OCI-LY1 (cell line): Measurements from ENCODE around the gene MEIOSIN.
A peak's percentile ranks its signal among the peaks of the same experiment; 100 is the strongest.

Source experiments
- H2AFZ ChIP-seq: fragments of 200-600 bp; sonication (generic), shearing (Covaris generic); 2 replicates; pipeline ENCODE4 v1.6.0; 2014; ENCODE audit warnings: antibody characterized with exemption, mild to moderate bottlenecking, low read length
- H3F3A ChIP-seq: fragments of 200-600 bp; sonication (generic), shearing (Covaris generic); 2 replicates; pipeline ENCODE4 v1.6.0; 2014; ENCODE audit warnings: mild to moderate bottlenecking, antibody characterized with exemption, low read length, moderate library complexity; ENCODE audit not compliant: insufficient read depth
- H3K27ac ChIP-seq: fragments of 200-600 bp; sonication (generic); 2 replicates; pipeline ENCODE4 v1.5.1; 2014; ENCODE audit warnings: low read length, mixed run types, mild to moderate bottlenecking, low read depth; ENCODE audit not compliant: poor library complexity, severe bottlenecking
- H3K27me3 ChIP-seq: fragments of 200-600 bp; sonication (generic); 2 replicates; pipeline ENCODE4 v1.6.0; 2014; ENCODE audit warnings: antibody characterized with exemption, mild to moderate bottlenecking, low read length, moderate library complexity; ENCODE audit not compliant: insufficient read depth
- H3K36me3 ChIP-seq: fragments of 200-600 bp; sonication (generic); 2 replicates; pipeline ENCODE4 v1.6.1; 2014; ENCODE audit warnings: mild to moderate bottlenecking, antibody characterized with exemption, low read length, moderate library complexity, mixed read lengths; ENCODE audit not compliant: insufficient read depth
- H3K4me1 ChIP-seq: fragments of 200-600 bp; sonication (generic); 2 replicates; pipeline ENCODE4 v1.5.1; 2014; ENCODE audit warnings: mild to moderate bottlenecking, low read length, moderate library complexity; ENCODE audit not compliant: insufficient read depth, severe bottlenecking
- H3K4me2 ChIP-seq: fragments of 200-600 bp; sonication (generic), shearing (Covaris generic); 2 replicates; pipeline ENCODE4 v1.6.1; 2014; ENCODE audit warnings: low read length
- H3K4me3 ChIP-seq: fragments of 200-600 bp; sonication (generic); 2 replicates; pipeline ENCODE4 v1.5.1; 2014; ENCODE audit warnings: low read length, low read depth, mild to moderate bottlenecking, mixed read lengths; ENCODE audit not compliant: poor library complexity, severe bottlenecking
- H3K79me2 ChIP-seq: fragments of 200-600 bp; shearing (Covaris generic); 2 replicates; pipeline ENCODE4 v1.6.1; 2016; ENCODE audit warnings: mixed run types, low read length, mixed read lengths; ENCODE audit not compliant: insufficient read depth
- H3K9ac ChIP-seq: fragments of 200-600 bp; sonication (generic), shearing (Covaris generic); 2 replicates; pipeline ENCODE4 v1.6.1; 2014; ENCODE audit warnings: mild to moderate bottlenecking, low read length, mixed read lengths
- H3K9me2 ChIP-seq: fragments of 200-600 bp; sonication (generic), shearing (Covaris generic); 2 replicates; pipeline ENCODE4 v1.6.1; 2014; ENCODE audit warnings: low read depth, mild to moderate bottlenecking, low read length, mixed read lengths
- H3K9me3 ChIP-seq: fragments of 200-600 bp; shearing (Covaris generic); 2 replicates; pipeline ENCODE4 v1.6.1; 2014; ENCODE audit warnings: low read length, mixed read lengths
- H4K20me1 ChIP-seq: fragments of 200-600 bp; sonication (generic), shearing (Covaris generic); 2 replicates; pipeline ENCODE4 v1.6.0; 2016; ENCODE audit warnings: mild to moderate bottlenecking, low read length; ENCODE audit not compliant: insufficient read depth
- EZH2 ChIP-seq: fragments of 200-600 bp; sonication (generic), shearing (Covaris generic); IDR thresholded peaks from 2 replicates; pipeline ENCODE4 v1.8.0; 2017; ENCODE audit warnings: borderline replicate concordance, mixed run types, mild to moderate bottlenecking, antibody characterized with exemption, low read length, moderate library complexity, mixed read lengths
- TF ChIP-seq, protein P1 (sequence below): fragments of 200-600 bp; sonication (generic), shearing (Covaris generic); IDR thresholded peaks from 2 replicates; pipeline ENCODE4 v1.5.1; 2017; ENCODE audit warnings: mild to moderate bottlenecking, antibody characterized with exemption, low read length, moderate library complexity, mixed read lengths

The MEIOSIN gene

DNA sequence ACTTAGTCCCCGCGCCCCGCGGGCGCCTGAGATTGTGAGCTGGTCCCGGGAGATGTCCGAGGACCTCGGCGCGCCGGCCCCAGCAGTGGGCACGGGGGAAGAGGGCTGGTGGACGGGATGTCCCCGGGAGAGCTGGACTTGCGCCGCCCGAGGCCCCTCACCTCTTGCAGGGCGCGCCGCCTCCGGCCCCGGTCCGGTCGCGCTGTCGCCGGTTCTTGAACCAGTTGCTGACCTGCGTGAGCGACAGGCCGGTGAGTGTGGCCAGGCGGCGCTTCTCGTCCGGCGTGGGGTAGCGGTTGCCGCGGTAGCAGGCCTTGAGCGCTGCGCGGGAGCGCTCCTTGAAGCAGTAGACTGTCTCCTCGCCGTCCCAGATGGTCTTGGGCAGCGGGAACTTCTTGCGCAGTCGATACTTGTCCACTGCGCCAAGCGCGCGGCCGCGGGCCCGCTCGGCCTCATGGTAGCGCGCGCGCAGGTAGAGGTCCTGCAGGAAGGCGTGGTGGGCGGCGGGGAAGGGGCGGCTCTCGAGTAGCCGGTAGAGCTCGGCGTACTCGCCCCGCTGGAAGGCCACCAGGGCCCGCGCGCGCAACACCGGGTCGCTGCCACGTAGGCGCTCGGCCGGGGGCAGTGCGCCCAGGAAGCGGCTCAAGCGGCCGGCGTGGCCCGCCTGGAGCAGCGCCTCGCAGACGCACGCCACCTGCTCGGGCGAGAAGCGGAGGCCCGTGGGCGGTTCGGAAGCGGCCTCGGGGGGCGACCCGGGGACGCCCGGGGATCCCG is 34.8 kb downstream of the MEIOSIN start:
- no peak for TF ChIP-seq EZH2
- TF ChIP-seq, protein P1, sequence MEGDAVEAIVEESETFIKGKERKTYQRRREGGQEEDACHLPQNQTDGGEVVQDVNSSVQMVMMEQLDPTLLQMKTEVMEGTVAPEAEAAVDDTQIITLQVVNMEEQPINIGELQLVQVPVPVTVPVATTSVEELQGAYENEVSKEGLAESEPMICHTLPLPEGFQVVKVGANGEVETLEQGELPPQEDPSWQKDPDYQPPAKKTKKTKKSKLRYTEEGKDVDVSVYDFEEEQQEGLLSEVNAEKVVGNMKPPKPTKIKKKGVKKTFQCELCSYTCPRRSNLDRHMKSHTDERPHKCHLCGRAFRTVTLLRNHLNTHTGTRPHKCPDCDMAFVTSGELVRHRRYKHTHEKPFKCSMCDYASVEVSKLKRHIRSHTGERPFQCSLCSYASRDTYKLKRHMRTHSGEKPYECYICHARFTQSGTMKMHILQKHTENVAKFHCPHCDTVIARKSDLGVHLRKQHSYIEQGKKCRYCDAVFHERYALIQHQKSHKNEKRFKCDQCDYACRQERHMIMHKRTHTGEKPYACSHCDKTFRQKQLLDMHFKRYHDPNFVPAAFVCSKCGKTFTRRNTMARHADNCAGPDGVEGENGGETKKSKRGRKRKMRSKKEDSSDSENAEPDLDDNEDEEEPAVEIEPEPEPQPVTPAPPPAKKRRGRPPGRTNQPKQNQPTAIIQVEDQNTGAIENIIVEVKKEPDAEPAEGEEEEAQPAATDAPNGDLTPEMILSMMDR, result no peak
- peak overlapping the region; percentile 95 for H3K4me2 ChIP-seq
- H4K20me1 ChIP-seq, result no peaks in the 10 kb centered on the region
- no peaks in the 10 kb centered on the region for H3K36me3 ChIP-seq
- no peak overlapping the region for H3K27ac ChIP-seq
- no peaks in the 10 kb centered on the region for H3K79me2 ChIP-seq
- no peaks in the 10 kb centered on the region for H3K9me3 ChIP-seq
- H3F3A ChIP-seq, result no peaks in the 10 kb centered on the region
- no peak overlapping the region for H2AFZ ChIP-seq
- H3K4me1 ChIP-seq, result peaks cover 27% of the 10 kb centered on the region
- peak overlapping the region; percentile 27; the same call in 1 of the 2 replicates for H3K9ac ChIP-seq
- no peaks in the 10 kb centered on the region; the same call in 1 of the 2 replicates for H3K27me3 ChIP-seq
- H3K9me2 ChIP-seq, result no peaks in the 10 kb centered on the region
- H3K4me3 ChIP-seq, result peak overlapping the region; percentile 76

DNA sequence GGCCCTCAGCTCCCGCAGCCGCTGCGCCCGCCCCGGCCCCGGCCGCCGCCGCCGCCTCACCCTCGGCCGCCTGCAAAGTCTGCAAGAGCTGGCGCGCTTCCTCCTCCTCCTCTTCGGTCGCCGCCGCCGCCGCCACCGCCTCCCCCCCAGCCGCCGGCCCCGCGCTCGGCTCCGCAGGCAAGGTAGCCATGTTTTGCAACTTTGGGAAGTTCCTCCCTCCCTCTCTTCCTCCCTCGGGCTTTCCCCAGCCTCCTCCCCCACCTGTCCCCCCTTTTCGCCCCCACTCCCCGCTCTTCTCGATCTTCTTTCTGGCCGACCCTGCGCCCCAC is 35.4 kb downstream of the MEIOSIN start:
- Histone ChIP-seq H3F3A (no peaks in the 10 kb centered on the region), H3K36me3 (no peaks in the 10 kb centered on the region), H3K9me3 (no peaks in the 10 kb centered on the region), H3K4me3 (peak overlapping the region; percentile 76), H3K27ac (no peak overlapping the region), H3K79me2 (no peaks in the 10 kb centered on the region), H3K4me1 (peaks cover 33% of the 10 kb centered on the region), H2AFZ (no peak overlapping the region), H3K9me2 (no peaks in the 10 kb centered on the region), H3K4me2 (peak overlapping the region; percentile 95), H4K20me1 (no peaks in the 10 kb centered on the region), H3K27me3 (no peaks in the 10 kb centered on the region; the same call in 1 of the 2 replicates), H3K9ac (peak overlapping the region; percentile 83)
- TF ChIP-seq, protein P1, result no peak
- no peak for TF ChIP-seq EZH2

DNA sequence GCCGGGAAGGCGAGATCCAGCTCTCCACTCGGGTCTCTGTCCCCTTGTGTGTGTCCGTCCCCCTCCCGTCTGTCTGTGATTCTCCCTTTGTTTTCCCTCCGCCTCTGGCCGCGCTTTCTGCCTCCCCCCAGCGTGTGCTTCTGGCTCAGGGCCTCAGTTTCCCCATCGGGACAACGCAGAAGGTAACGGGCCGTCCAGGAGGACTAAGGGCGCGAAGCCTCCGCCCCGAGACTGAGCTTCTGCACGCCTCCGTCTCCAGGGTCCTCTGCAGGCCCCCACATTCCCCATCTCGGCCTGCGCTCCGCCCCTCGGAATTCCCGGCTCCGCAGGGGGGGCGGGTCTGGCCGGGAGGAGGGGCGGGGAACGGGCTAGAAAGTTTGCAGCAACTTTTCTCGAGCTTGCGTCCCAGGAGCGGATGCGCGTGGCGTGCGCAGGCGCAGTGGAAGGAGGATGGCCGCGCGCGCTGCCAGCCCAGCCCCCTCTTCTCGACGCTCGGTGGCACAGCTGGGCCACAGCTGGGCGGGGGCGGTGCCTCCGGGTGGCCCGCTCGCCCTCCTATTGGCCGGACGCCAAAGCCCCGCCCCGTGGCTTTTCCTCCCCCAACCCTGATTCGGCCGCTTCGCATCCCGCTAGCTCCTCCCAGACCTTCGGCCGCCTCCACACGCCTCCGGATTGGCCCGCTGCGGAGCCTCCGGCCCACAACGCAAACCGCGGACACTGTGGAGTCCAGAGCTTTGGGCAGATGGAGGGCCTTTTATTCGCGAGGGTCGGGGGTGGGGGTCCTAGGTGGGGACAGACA is 35.9 kb downstream of the MEIOSIN start, which contains the start of gene SIX5:
TSS of gene SIX5 (minus strand) at position 269 of the 799 bp plus-strand sequence. CDS start 408 bp downstream, outside the sequence.
- H3K27ac ChIP-seq, result peak within 1 kb of the TSS; percentile 58
- H3K4me3 ChIP-seq, result peak within 1 kb of the TSS; percentile 76
- no peaks in the 10 kb centered on the region; the same call in 1 of the 2 replicates for H3K27me3 ChIP-seq
- no peaks in the 10 kb centered on the region for H3F3A ChIP-seq
- H3K9me3 ChIP-seq, result no peaks in the 10 kb centered on the region
- H3K4me2 ChIP-seq, result peak within 1 kb of the TSS; percentile 95
- no peaks in the 10 kb centered on the region for H3K79me2 ChIP-seq
- no peaks in the 10 kb centered on the region for H3K9me2 ChIP-seq
- H2AFZ ChIP-seq, result no peak within 1 kb of the TSS
- TF ChIP-seq, protein P1, result no peak
- no peak for TF ChIP-seq EZH2
- H4K20me1 ChIP-seq, result no peaks in the 10 kb centered on the region
- peaks cover 34% of the 10 kb centered on the region for H3K4me1 ChIP-seq
- H3K9ac ChIP-seq, result peak within 1 kb of the TSS; percentile 83
- H3K36me3 ChIP-seq, result no peaks in the 10 kb centered on the region
